Liver (tissue), 9 donors: ENCODE results near the gene CNTN1. TPM values are rescaled to one million over a fixed set of nuclear protein-coding genes. Genes with fewer than 3 reads are reported as not detected.

Source experiments
- DNase-seq: peaks from one replicate; pipeline ENCODE4 v3.0.0-alpha.2; 2017; ENCODE audit warnings: low spot score
- H3K27ac ChIP-seq, 2 donors: one replicate each; pipeline ENCODE4 v1.7.0; 2013; ENCODE audit warnings: inconsistent platforms in 2 of 2, low read length in 2 of 2, control low read depth in 1 of 2, low read depth in 1 of 2, mild to moderate bottlenecking in 1 of 2
- H3K27me3 ChIP-seq, 4 donors: one replicate each; pipeline versions ENCODE4 v1.6.1 to v1.7.0; 2013; ENCODE audit warnings: low read length in 3 of 4, inconsistent platforms in 1 of 4, mild to moderate bottlenecking in 1 of 4, moderate library complexity in 1 of 4; ENCODE audit not compliant: control insufficient read depth in 4 of 4, insufficient read depth in 4 of 4
- H3K36me3 ChIP-seq, 4 donors: one replicate each; pipeline versions ENCODE4 v1.6.1 to v1.7.0; 2013; ENCODE audit warnings: low read length in 3 of 4, mild to moderate bottlenecking in 3 of 4, low read depth in 1 of 4, moderate library complexity in 1 of 4; ENCODE audit not compliant: control insufficient read depth in 4 of 4, insufficient read depth in 3 of 4
- H3K4me1 ChIP-seq, 4 donors: one replicate each; pipeline versions ENCODE4 v1.6.1 to v1.7.0; 2013; ENCODE audit warnings: low read length in 3 of 4, mild to moderate bottlenecking in 3 of 4, moderate library complexity in 1 of 4; ENCODE audit not compliant: control insufficient read depth in 4 of 4, insufficient read depth in 4 of 4
- H3K4me3 ChIP-seq, 3 donors: one replicate each; pipeline versions ENCODE4 v1.6.1 to v1.7.0; 2013; ENCODE audit warnings: low read length in 3 of 3, control low read depth in 1 of 3, low read depth in 1 of 3, mild to moderate bottlenecking in 1 of 3
- H3K9ac ChIP-seq, 2 donors: one replicate each; pipeline ENCODE4 v1.7.0; 2013; ENCODE audit warnings: low read length in 2 of 2, mild to moderate bottlenecking in 2 of 2, moderate library complexity in 2 of 2, control low read depth in 1 of 2, low read depth in 1 of 2
- H3K9me3 ChIP-seq, 4 donors: one replicate each; pipeline versions ENCODE4 v1.6.1 to v1.7.0; 2013; ENCODE audit warnings: low read length in 3 of 4; ENCODE audit not compliant: control insufficient read depth in 4 of 4
- ATF3 ChIP-seq: IDR thresholded peaks from 2 replicates; pipeline ENCODE4 v1.6.1; 2016; ENCODE audit warnings: antibody characterized with exemption
- CTCF ChIP-seq: fragments of 150-350 bp; IDR thresholded peaks from 2 replicates; pipeline ENCODE4 v1.5.1; 2017; ENCODE audit warnings: improper control_type of control experiment, low read depth, low read length; ENCODE audit not compliant: missing input control
- EGR1 ChIP-seq, 2 donors: IDR thresholded peaks; 2 replicates each; pipeline ENCODE4 v1.6.1; 2016 to 2018; ENCODE audit warnings: antibody characterized with exemption in 2 of 2, low read depth in 2 of 2
- FOXA1 ChIP-seq: IDR thresholded peaks from 2 replicates; pipeline ENCODE4 v1.6.1; 2016; ENCODE audit warnings: antibody characterized with exemption
- FOXA2 ChIP-seq: IDR thresholded peaks from 2 replicates; pipeline ENCODE4 v1.6.1; 2016; ENCODE audit warnings: antibody characterized with exemption
- GABPA ChIP-seq, 2 donors: IDR thresholded peaks in 1 of 2; conservative IDR thresholded peaks in 1 of 2; 2 replicates each; pipeline ENCODE4 v1.6.1; 2016; ENCODE audit warnings: antibody characterized with exemption in 2 of 2, mild to moderate bottlenecking in 1 of 2, moderate library complexity in 1 of 2
- HNF4A ChIP-seq, 2 donors: conservative IDR thresholded peaks; 2 replicates each; pipeline ENCODE4 v1.6.1; 2016; ENCODE audit warnings: antibody characterized with exemption in 2 of 2, mild to moderate bottlenecking in 2 of 2
- HNF4G ChIP-seq: IDR thresholded peaks from 2 replicates; pipeline ENCODE4 v1.6.1; 2016; ENCODE audit warnings: antibody characterized with exemption
- JUND ChIP-seq, 2 donors: IDR thresholded peaks; 2 replicates each; pipeline ENCODE4 v1.6.1; 2016; ENCODE audit warnings: antibody characterized with exemption in 2 of 2
- MAX ChIP-seq: IDR thresholded peaks from 2 replicates; pipeline ENCODE4 v1.6.1; 2016; ENCODE audit warnings: antibody characterized with exemption
- NR2F2 ChIP-seq: IDR thresholded peaks from 2 replicates; pipeline ENCODE4 v1.6.1; 2016; ENCODE audit warnings: antibody characterized with exemption
- RAD21 ChIP-seq, 2 donors: IDR thresholded peaks; 2 replicates each; pipeline ENCODE4 v1.6.1; 2016; ENCODE audit warnings: antibody characterized with exemption in 2 of 2, mild to moderate bottlenecking in 2 of 2
- REST ChIP-seq: IDR thresholded peaks from 2 replicates; pipeline ENCODE4 v1.6.1; 2016; ENCODE audit warnings: antibody characterized with exemption, mild to moderate bottlenecking
- RXRA ChIP-seq, 2 donors: IDR thresholded peaks; 2 replicates each; pipeline ENCODE4 v1.6.1; 2017 to 2018; ENCODE audit warnings: antibody characterized with exemption in 2 of 2, mild to moderate bottlenecking in 1 of 2
- SP1 ChIP-seq: IDR thresholded peaks from 2 replicates; pipeline ENCODE4 v1.6.1; 2018; ENCODE audit warnings: antibody characterized with exemption, mild to moderate bottlenecking
- TAF1 ChIP-seq: conservative IDR thresholded peaks from 2 replicates; pipeline ENCODE4 v1.6.1; 2016; ENCODE audit warnings: antibody characterized with exemption, mild to moderate bottlenecking
- YY1 ChIP-seq: IDR thresholded peaks from 2 replicates; pipeline ENCODE4 v1.6.1; 2016; ENCODE audit warnings: antibody characterized with exemption, mild to moderate bottlenecking
- ZBTB33 ChIP-seq: IDR thresholded peaks from 2 replicates; pipeline ENCODE4 v1.6.1; 2016; ENCODE audit warnings: antibody characterized with exemption
- WGBS: extraction: QIAGEN DNeasy Blood & Tissue Kit; methylation state at CpG from one replicate; pipeline ENCODE4 v1.1.7; 2013; 5-methylcytosine and 5-hydroxymethylcytosine counted together
- polyA plus RNA-seq, 2 donors: library from polyadenylated mRNA; stranded (reverse) in 1 of 2; unstranded in 1 of 2; fragments of 200-250 nt in 1 of 2; fragments of >200 nt in 1 of 2; fragmentation: Nextera tagmentation in 1 of 2; extraction: Ambion mirVana in 1 of 2; gene quantifications; one replicate each; pipeline versions ENCODE4 v1.2.1 to v1.2.3, GENCODE V29; 2013 to 2015
- total RNA-seq, 2 donors: library from RNA; depleted of rRNA; stranded (reverse); fragments of >200 nt; gene quantifications; one replicate each; pipeline ENCODE4 v1.2.3, GENCODE V29; 2014
- donor health status: healthy.
- donor health status: healthy.
- donor health status: healthy.
- donor health status: healthy.
- donor health status: healthy.

CNTN1 gene
- total and polyA plus RNA-seq, 4 donors = 0.03 to 1.2 (median 0.43) TPM

GRCh38 chr12:40645361-40645760 is 46.9 kb upstream of the CNTN1 start:
- 69% methylated on average over 3 of the region's 3 CpGs for WGBS
- Histone ChIP-seq H3K4me1 (no peaks in the 10 kb centered on the region), H3K4me3 (no peak overlapping the region), H3K9me3 (no peaks in the 10 kb centered on the region), H3K9ac (no peak overlapping the region), H3K27me3 (peaks cover 0 to 2% (median 0%) of the 10 kb centered on the region in 4 donors), H3K27ac (no peak overlapping the region), H3K36me3 (no peaks in the 10 kb centered on the region)
- DNase-seq = no peak
- TF ChIP-seq HNF4A (conservative IDR thresholded peaks at IDR 0.05) (no peak), TAF1 (no peak), FOXA2 (no peak), ZBTB33 (no peak), ATF3 (no peak), YY1 (no peak), HNF4G (no peak), JUND (IDR thresholded peaks at IDR 0.05) (no peak), RAD21 (IDR thresholded peaks at IDR 0.05) (no peak), GABPA (IDR thresholded peaks at IDR 0.05 in 1 of 2, conservative IDR thresholded peaks at IDR 0.05 in 1 of 2) (no peak), SP1 (no peak), RXRA (IDR thresholded peaks at IDR 0.05) (no peak), FOXA1 (no peak), CTCF (no peak), EGR1 (IDR thresholded peaks at IDR 0.05; ENCODE audit: low read depth in 2 of 2) (no peak), NR2F2 (no peak), MAX (no peak)

- peaks cover 0 to 6% (median under 1%) of the 10 kb centered on the region in 4 donors for H3K9me3 ChIP-seq
- no peak overlapping the region for H3K9ac ChIP-seq
- H3K36me3 ChIP-seq = no peaks in the 10 kb centered on the region
- peaks cover 0 to 2% (median 0%) of the 10 kb centered on the region in 4 donors for H3K27me3 ChIP-seq
- no peak overlapping the region for H3K4me3 ChIP-seq
- no peak for DNase-seq
- no peaks in the 10 kb centered on the region for H3K4me1 ChIP-seq
- no peak overlapping the region for H3K27ac ChIP-seq
- 56% methylated on average over 1 of the region's 1 CpG for WGBS
- TF ChIP-seq JUND (IDR thresholded peaks at IDR 0.05) (no peak), MAX (no peak), YY1 (no peak), REST (no peak), FOXA1 (no peak), RAD21 (IDR thresholded peaks at IDR 0.05) (no peak), HNF4A (conservative IDR thresholded peaks at IDR 0.05) (no peak), TAF1 (no peak), ZBTB33 (no peak), FOXA2 (no peak), GABPA (IDR thresholded peaks at IDR 0.05 in 1 of 2, conservative IDR thresholded peaks at IDR 0.05 in 1 of 2) (no peak), HNF4G (no peak), NR2F2 (no peak), ATF3 (no peak), CTCF (no peak), SP1 (no peak)
Observed at GRCh38 chr12:40646456-40646855, 45.8 kb upstream of the CNTN1 start.
